ENCODE measurements around the gene NBEA.
"Not testable (repeated sequence)": the region's sequence is repeated elsewhere in the genome, so short reads cannot be mapped to it uniquely, and the experiment has no call there.

NBEA gene

DNA sequence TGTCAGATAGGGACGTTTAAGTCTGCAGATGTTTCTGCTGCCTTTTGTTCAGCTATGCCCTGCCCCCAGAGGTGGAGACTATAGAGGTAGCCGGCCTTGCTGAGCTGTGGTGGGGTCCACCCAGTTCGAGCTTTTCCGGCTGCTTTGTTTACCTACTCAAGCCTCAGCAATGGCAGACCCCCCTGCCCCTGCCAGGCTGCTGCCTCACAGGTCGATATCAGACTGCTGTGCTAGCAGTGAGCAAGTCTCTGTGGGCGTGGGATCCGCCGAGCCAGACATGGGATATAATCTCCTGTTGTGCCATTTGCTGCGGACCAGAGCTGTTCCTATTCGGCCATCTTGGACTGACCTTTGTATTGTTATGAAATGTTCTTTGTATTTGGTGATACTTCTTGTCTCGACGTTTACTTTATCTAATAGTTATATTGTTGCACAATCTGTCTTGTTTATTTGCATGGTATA, 46.3 kb downstream of the NBEA start:
- Histone ChIP-seq H3K4me3 (ENCODE audit: insufficient read length, low read depth) (no peak overlapping the region), H3K4me1 (ENCODE audit: insufficient read depth, insufficient read length) (no peaks in the 10 kb centered on the region), H3K9ac (ENCODE audit: insufficient read length, low read depth) (no peak overlapping the region), H3K27me3 (ENCODE audit: insufficient read depth, insufficient read length) (no peaks in the 10 kb centered on the region), H3K36me3 (ENCODE audit: insufficient read depth, insufficient read length, low read length) (no peaks in the 10 kb centered on the region), H3K9me3 (ENCODE audit: insufficient read depth, low read length) (peaks cover 37% of the 10 kb centered on the region)
- TF ChIP-seq YY1 (IDR thresholded peaks at IDR 0.05; ENCODE audit: insufficient read depth, insufficient read length) (no peak), SUZ12 (IDR thresholded peaks at IDR 0.05; ENCODE audit: extremely low read depth, insufficient read depth, insufficient read length) (no peak), ZNF274 (IDR thresholded peaks at IDR 0.05; ENCODE audit: low read depth, low read length) (no peak)
- DNase-seq (ENCODE audit: low read depth, low spot score) = no peak

DNA sequence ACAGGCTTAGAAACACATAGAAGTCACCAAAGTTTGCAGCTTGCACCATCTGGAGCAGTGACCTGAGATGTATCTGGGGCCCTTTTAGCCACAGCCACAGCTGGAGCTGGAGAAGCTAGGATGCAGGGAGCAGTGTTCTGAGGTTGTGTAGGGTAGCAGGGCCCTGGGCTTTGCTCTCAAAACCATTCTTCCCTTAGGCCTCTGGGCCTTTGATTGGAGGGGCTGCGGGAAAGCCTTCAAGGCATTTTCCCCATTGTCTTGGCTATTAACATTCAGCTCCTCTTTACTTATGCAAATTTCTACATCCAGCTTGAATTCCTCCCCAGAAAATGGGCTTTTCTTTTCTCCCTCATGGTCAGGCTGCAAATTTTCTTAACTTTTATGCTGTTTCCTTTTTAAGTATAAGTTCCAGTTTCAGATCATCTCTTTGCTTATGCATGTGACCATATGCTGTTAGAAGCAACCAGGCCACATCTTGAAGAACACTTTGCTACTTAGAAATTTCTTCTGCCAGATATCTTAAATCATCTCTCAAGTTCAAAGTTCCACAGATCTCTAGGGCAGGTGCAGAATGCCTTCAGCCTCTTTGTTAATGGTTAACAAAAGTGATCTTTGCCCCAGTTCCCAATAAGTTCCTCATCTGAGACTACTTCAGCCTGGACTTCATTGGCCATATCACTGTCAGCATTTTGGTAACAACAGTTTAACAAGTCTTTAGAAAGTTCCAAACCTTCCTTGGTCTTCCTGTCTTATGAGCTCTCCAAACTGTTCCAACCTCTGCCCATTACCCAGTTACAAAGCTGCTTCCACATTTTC, 48.5 kb downstream of the NBEA start:
- no peaks in the 10 kb centered on the region for H3K27me3 ChIP-seq (ENCODE audit: insufficient read depth, insufficient read length)
- H3K9me3 ChIP-seq (ENCODE audit: insufficient read depth, low read length) = peaks cover 37% of the 10 kb centered on the region
- no peak for TF ChIP-seq YY1 (IDR thresholded peaks at IDR 0.05; ENCODE audit: insufficient read depth, insufficient read length)
- TF ChIP-seq SUZ12 (IDR thresholded peaks at IDR 0.05; ENCODE audit: extremely low read depth, insufficient read depth, insufficient read length) = no peak
- no peak for TF ChIP-seq ZNF274 (IDR thresholded peaks at IDR 0.05; ENCODE audit: low read depth, low read length)
- no peak overlapping the region for H3K4me3 ChIP-seq (ENCODE audit: insufficient read length, low read depth)
- no peaks in the 10 kb centered on the region for H3K4me1 ChIP-seq (ENCODE audit: insufficient read depth, insufficient read length)
- peak; percentile 32 for DNase-seq (ENCODE audit: low read depth, low spot score)
- H3K36me3 ChIP-seq (ENCODE audit: insufficient read depth, insufficient read length, low read length) = no peaks in the 10 kb centered on the region
- H3K9ac ChIP-seq (ENCODE audit: insufficient read length, low read depth) = no peak overlapping the region

DNA sequence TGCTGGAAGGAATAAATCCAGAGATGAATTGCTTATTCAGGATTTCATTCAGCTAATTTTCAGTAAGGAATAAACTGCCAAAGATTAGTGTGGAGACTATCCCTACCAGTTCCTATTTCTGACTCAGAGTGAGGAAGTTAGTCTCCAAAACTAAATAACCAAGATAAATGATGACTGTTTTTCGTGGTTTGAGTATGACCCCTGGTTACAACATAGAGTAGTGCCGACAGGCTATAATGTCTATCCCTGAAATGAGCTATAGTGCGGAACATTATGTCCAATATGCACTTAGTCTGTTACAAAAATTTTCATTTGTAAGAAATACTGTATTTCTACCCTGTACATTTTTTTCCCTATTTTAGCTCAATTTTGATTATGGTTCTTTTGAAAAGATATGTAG, 51.4 kb downstream of the NBEA start:
- no peaks in the 10 kb centered on the region for H3K27me3 ChIP-seq (ENCODE audit: insufficient read depth, insufficient read length)
- DNase-seq (ENCODE audit: low read depth, low spot score) = no peak
- no peaks in the 10 kb centered on the region for H3K36me3 ChIP-seq (ENCODE audit: insufficient read depth, insufficient read length, low read length)
- H3K4me1 ChIP-seq (ENCODE audit: insufficient read depth, insufficient read length) = no peaks in the 10 kb centered on the region
- TF ChIP-seq ZNF274 (IDR thresholded peaks at IDR 0.05; ENCODE audit: low read depth, low read length) (no peak), SUZ12 (IDR thresholded peaks at IDR 0.05; ENCODE audit: extremely low read depth, insufficient read depth, insufficient read length) (no peak), YY1 (IDR thresholded peaks at IDR 0.05; ENCODE audit: insufficient read depth, insufficient read length) (no peak)
- peaks cover 31% of the 10 kb centered on the region for H3K9me3 ChIP-seq (ENCODE audit: insufficient read depth, low read length)
- H3K9ac ChIP-seq (ENCODE audit: insufficient read length, low read depth) = no peak overlapping the region
- no peak overlapping the region for H3K4me3 ChIP-seq (ENCODE audit: insufficient read length, low read depth)

DNA sequence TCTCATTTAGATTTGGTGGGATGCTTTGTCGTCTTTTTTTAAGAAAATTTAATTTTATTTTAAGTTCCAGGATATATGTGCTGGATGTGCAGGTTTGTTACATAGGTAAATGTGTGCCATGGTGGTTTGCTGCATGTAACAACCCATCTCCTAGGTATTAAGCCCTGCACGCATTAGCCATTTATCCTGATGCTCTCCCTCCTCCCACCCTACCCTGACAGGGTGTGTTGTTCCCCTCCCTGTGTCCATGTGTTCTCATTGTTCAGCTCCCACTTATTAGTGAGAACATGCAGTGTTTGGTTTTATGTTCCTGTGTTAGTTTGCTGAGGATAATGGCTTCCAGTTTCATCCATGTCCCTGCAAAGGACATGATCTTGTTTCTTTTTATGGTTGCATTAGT, 61.7 kb downstream of the NBEA start:
- not testable (repeated sequence) for H3K4me3 ChIP-seq (ENCODE audit: insufficient read length, low read depth); H3K9me3 ChIP-seq (ENCODE audit: insufficient read depth, low read length); H3K4me1 ChIP-seq (ENCODE audit: insufficient read depth, insufficient read length); H3K36me3 ChIP-seq (ENCODE audit: insufficient read depth, insufficient read length, low read length); DNase-seq (ENCODE audit: low read depth, low spot score); H3K27me3 ChIP-seq (ENCODE audit: insufficient read depth, insufficient read length); H3K9ac ChIP-seq (ENCODE audit: insufficient read length, low read depth)

DNA sequence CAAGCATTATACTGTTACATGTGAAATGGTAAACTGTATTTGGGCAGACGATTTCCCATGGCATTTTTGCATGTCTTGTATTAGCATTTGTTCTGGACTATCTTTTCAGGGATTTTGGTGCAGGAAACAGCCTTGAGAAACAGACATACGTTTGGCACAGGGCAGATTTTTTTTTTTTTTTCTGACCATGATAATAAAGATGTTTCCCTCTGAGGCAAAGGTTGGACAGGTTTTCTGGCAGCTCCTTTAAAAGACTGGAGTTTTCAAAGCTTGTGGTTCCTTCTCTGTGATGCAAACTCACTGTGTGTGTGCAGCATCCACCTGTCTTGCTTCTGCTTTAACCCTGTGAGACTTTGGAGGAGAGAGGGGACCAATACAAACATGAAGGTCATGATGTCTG, 63.0 kb downstream of the NBEA start:
- Histone ChIP-seq H3K9ac (ENCODE audit: insufficient read length, low read depth) (no peak overlapping the region), H3K27me3 (ENCODE audit: insufficient read depth, insufficient read length) (no peaks in the 10 kb centered on the region), H3K36me3 (ENCODE audit: insufficient read depth, insufficient read length, low read length) (no peaks in the 10 kb centered on the region), H3K4me1 (ENCODE audit: insufficient read depth, insufficient read length) (no peaks in the 10 kb centered on the region), H3K4me3 (ENCODE audit: insufficient read length, low read depth) (no peak overlapping the region), H3K9me3 (ENCODE audit: insufficient read depth, low read length) (no peaks in the 10 kb centered on the region)
- no peak for TF ChIP-seq YY1 (IDR thresholded peaks at IDR 0.05; ENCODE audit: insufficient read depth, insufficient read length)
- no peak for TF ChIP-seq ZNF274 (IDR thresholded peaks at IDR 0.05; ENCODE audit: low read depth, low read length)
- TF ChIP-seq SUZ12 (IDR thresholded peaks at IDR 0.05; ENCODE audit: extremely low read depth, insufficient read depth, insufficient read length) = no peak
- DNase-seq (ENCODE audit: low read depth, low spot score) = no peak

DNA sequence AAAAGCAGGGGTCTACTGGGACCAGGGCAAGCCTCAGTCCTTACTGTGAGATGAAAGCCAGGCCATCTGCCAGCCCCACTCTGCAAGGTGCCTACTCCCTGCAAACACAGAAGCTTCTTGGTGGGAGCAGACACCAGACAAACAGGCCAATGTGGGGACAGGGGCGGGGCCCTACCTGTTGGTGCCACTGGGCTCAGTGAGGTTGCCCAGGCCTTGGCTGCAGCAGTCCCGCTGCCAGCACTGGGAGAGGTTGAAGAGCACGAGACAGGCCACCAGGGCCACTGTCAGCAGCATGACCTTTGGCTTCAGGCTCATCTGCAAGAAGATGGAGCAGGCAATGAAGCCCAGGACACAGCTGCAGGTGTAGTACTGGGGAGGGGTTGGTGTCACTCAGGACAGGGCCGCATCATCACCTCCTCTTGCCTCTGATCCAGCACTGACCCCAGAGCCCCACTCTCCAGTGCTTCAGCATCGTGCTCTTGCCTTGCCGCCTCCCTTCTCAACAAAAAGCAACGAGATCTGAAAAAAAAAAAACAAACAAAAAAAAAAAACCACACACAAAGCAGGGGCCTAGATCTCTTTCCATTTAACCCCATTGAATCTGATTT, 72.6 kb downstream of the NBEA start:
- no peak for DNase-seq (ENCODE audit: low read depth, low spot score)
- Histone ChIP-seq H3K9ac (ENCODE audit: insufficient read length, low read depth) (no peak overlapping the region), H3K36me3 (ENCODE audit: insufficient read depth, insufficient read length, low read length) (no peaks in the 10 kb centered on the region), H3K9me3 (ENCODE audit: insufficient read depth, low read length) (no peaks in the 10 kb centered on the region), H3K4me1 (ENCODE audit: insufficient read depth, insufficient read length) (peaks cover 4% of the 10 kb centered on the region), H3K4me3 (ENCODE audit: insufficient read length, low read depth) (no peak overlapping the region), H3K27me3 (ENCODE audit: insufficient read depth, insufficient read length) (no peaks in the 10 kb centered on the region)
- TF ChIP-seq SUZ12 (IDR thresholded peaks at IDR 0.05; ENCODE audit: extremely low read depth, insufficient read depth, insufficient read length) (no peak), ZNF274 (IDR thresholded peaks at IDR 0.05; ENCODE audit: low read depth, low read length) (no peak), YY1 (IDR thresholded peaks at IDR 0.05; ENCODE audit: insufficient read depth, insufficient read length) (no peak)

DNA sequence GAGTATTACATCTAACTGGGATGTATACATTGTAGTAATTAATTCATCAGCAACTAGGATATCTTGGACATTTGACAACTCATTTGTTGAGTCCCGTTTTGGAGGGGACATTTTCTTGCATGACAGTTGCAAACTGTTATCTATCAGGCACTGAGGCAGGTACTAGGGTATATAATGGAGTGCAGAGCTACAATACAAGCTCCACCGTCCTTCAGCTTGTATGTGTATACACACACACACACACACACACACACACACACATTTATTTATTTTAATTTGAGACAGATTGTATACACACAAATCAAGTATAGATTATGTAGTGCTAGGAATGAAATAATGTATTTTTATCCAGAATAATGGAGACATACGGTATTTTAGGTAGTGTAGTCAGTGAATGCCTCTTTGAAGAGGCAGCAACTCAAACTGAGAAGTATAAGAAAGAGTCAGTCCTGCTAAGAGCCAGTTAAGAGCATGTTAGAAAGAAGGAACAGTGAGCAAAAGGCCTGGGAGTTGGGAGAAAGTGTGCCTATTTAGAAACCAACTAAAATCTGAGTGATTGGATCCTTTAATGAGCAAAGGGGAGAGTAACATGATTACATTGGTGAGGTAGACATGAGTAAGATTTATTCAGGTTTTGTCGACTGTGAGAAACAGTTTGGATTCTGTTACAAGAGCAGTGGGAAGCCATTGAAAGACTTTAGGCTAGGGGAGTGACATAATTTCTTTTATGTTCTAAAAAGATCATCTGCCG, 74.5 kb downstream of the NBEA start:
- no peak overlapping the region for H3K4me3 ChIP-seq (ENCODE audit: insufficient read length, low read depth)
- DNase-seq (ENCODE audit: low read depth, low spot score) = no peak
- no peaks in the 10 kb centered on the region for H3K27me3 ChIP-seq (ENCODE audit: insufficient read depth, insufficient read length)
- H3K9me3 ChIP-seq (ENCODE audit: insufficient read depth, low read length) = no peaks in the 10 kb centered on the region
- H3K4me1 ChIP-seq (ENCODE audit: insufficient read depth, insufficient read length) = peaks cover 4% of the 10 kb centered on the region
- no peaks in the 10 kb centered on the region for H3K36me3 ChIP-seq (ENCODE audit: insufficient read depth, insufficient read length, low read length)
- no peak for TF ChIP-seq YY1 (IDR thresholded peaks at IDR 0.05; ENCODE audit: insufficient read depth, insufficient read length)
- TF ChIP-seq SUZ12 (IDR thresholded peaks at IDR 0.05; ENCODE audit: extremely low read depth, insufficient read depth, insufficient read length) = no peak
- TF ChIP-seq ZNF274 (IDR thresholded peaks at IDR 0.05; ENCODE audit: low read depth, low read length) = no peak
- H3K9ac ChIP-seq (ENCODE audit: insufficient read length, low read depth) = no peak overlapping the region

All from NT2/D1 (cell line).